ENCODE measurements around the gene TNFAIP6.
"Not testable (repeated sequence)": the region's sequence is repeated elsewhere in the genome, so short reads cannot be mapped to it uniquely, and the experiment has no call there.

TNFAIP6 gene, protein sequence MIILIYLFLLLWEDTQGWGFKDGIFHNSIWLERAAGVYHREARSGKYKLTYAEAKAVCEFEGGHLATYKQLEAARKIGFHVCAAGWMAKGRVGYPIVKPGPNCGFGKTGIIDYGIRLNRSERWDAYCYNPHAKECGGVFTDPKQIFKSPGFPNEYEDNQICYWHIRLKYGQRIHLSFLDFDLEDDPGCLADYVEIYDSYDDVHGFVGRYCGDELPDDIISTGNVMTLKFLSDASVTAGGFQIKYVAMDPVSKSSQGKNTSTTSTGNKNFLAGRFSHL

DNA sequence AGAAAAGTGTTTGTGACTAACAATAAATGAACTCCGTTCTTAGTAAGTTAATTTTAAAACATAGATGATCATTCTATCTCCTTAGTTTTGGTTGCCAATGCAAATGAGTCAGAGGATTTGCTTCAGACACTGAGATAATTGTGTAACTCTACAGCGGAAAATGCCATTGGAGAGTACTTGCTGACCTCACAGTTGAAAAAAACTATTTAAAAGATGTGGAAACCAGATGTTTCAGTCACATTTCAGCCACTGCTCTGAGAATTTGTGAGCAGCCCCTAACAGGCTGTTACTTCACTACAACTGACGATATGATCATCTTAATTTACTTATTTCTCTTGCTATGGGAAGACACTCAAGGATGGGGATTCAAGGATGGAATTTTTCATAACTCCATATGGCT lies at the start of gene TNFAIP6:
Gene TNFAIP6, plus strand, starts transcription at position 234 of the 400 bp plus-strand sequence. Its CDS starts 75 bp downstream, at position 309.
- no peak for DNase-seq (ENCODE audit: low spot score)

DNA sequence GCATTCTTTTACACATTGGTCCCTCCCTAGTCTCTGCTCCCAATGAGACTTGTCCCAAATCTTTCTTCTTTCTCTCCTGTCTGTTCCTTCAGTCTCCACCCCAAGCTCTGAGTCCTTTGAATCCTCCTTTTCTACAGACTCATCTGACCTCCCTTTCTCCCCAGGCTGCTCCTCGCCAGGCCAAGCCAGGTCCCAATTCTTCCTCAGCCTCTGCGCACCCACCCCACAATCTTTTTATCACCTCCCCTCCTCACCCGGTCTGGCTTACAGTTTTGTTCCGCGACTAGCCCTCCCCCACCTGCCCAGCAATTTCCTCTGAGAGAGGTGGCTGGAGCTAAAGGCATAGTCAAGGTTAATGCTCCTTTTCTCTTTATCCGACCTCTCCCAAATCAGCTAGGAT lies 47.1 kb upstream of the TNFAIP6 start:
- not testable (repeated sequence) for DNase-seq (ENCODE audit: low spot score)

DNA sequence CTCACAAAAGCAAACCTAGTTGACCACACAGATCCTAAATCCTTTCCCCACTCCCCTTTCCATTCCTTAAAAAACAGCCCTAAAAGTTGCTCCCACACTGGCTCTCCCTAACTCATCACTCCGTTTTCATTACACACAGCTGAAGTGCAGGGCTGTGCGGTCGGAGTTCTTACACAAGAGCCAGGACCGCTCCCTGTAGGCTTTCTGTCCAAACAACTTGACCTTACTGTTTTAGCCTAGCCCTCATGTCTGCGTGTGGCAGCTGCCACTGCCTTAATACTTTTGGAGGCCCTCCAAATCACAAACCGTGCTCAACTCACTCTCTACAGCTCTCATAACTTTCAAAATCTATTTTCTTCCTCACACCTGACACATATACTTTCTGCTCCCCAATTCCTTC lies 45.0 kb upstream of the TNFAIP6 start:
- not testable (repeated sequence) for DNase-seq (ENCODE audit: low spot score)

DNA sequence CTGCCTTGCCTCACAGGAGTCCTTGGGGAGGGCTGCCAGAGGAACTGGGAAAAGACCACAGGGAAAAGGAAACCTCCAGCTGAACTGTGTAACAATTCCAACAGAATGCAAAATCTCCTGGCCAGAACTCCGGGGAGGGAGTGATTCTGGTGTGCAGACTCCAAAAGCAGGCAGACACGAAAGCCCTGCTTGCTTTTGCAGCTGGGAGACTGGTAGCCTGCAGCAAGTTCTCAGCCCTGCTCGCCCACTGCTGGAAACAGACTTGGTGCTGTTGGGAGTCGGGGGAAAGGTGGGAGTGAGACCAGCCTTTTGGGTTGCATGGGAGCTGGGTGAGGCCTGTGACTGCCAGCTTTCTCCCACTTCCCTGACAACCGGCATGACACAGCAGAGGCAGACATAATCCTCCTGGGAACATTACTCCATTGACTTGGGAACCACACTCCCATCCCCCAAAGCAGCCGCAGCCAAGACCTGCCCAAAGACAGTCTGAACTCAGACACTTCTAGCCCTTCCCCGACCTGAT lies 42.0 kb upstream of the TNFAIP6 start:
- DNase-seq (ENCODE audit: low spot score): no peak

DNA sequence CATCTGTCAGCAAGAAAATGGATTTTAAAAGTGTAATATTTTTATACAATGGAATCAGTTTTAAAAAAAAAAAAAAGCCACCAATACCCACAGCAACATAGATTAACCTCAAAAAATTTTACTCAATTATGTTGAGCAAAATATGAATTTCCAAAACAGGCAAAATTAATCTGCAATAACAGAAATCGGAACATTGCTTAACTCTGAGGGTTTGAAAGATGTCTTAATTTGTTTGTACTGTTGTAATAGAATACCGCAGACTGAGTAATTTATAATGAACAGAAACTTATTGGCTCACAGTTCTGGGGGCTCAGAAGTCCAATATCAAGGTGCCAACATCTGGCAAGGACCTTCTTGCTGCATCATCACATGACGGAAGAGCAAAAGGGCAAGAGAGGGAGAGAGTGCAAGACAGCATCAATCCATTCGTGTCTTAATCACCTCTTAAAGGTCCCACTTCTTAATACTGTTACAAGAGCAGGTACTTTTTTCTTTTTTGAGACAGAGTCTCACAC lies 31.8 kb upstream of the TNFAIP6 start:
- no peak for DNase-seq (ENCODE audit: low spot score)

DNA sequence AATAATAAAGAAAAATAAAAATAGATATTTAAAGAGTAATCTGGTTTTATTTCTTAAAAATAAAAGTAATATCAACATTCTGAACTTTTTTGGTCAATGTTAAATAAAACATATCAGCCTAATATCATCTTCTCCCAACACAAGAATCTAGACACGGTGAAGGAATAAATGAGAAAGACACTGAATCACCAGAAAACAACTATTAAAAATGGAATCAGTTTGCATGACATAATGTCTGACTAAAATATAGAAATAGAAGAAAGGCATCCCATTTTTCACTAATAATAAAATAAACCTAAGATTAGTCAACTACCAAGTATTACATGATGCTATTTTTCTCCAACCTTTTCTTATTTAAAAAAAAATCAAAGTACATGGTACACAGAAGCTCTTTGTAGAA lies 30.8 kb upstream of the TNFAIP6 start:
- DNase-seq (ENCODE audit: low spot score): no peak

DNA sequence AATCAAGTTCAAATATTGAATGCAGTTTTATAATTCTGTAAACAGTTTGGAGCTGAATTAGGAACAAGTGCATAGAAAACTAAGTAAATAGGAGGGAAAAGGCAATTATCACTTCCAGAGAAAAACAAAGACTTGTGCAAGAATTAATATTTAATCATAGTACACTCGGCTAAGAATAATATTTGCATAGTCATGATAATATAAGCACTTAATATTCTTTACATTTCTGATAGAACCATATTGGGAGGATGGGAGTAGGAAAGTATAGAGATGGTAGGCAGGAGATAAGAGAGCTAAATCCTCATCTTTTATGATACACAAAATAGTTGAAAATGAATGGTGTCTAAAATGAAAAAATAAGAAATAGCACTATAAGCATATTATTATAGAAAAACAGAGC lies 27.4 kb upstream of the TNFAIP6 start:
- no peak for DNase-seq (ENCODE audit: low spot score)

DNA sequence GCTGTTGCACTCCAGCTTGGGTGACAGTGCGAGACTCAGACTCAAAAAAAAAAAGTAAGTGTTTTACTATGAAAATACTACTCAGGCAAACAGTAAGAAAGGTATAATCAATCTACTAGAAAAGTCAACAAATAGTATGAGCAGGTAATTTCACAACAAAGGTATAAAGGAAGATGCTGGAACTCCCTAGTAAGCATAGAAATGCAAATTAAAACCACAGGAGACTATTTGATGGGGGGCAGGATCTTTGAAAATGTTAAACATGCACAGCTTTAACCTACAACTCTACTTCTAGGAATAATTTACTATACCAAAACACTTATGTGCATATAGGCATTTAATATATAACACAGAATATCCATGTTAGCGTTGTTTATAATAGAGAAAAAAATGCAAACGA lies 24.3 kb upstream of the TNFAIP6 start:
- no peak for DNase-seq (ENCODE audit: low spot score)

DNA sequence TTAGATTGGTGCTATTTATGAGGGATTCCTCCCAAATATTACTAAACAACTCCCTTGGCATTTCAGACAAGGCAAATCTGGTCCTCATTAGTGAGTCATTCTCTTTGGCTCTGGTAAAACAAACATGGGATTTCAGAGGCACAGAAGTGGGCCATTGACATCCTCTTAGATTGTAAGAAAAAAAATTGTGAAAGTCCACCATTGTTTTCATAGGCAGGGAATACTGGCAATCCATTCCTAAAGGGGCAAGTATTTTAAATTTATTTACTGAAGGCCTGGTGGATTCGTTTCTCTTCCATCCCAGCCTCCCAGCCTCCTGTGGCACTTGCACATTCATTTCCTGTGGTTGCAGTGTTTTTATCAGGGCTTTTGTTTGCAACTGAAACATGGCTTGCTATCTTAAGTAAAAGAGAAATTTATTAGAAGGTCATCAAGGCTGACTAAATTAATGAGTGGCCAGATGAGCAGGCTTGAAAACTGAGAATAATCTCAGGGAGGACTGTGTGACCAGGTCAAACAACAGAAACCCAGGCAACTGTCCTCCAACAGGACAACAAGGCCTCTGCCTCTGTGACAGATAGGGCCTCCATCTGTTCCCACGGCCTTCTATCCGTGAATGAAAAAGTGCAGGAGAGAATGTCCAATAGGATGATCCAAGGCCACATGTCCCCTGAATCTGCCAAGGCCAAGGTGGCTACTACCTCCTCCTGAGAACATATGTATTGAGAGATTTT lies 23.1 kb upstream of the TNFAIP6 start:
- no peak for DNase-seq (ENCODE audit: low spot score)

DNA sequence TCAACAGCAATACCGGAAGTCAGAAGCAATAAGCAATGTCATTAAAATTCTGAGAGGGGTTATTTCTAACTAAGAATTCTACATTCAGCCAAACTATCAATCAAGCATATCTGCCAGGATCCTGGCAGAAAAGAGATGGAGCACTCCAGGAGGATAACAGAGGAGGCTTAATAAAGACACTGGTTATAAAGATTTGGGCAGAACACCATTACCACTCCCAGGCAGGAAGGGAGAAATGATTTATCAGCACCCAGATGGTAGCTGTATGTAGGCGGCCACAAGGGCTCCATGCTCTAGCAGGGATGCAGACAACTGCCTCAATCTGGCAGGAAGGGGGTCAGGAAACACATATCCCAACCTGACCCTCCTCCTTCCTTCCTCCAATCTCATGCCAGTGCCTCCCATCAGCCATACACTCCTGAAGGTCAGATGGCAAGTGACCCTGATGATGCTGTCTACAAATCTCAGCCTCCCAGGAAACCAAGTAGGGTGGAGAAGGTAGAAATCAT lies 20.5 kb upstream of the TNFAIP6 start:
- no peak for DNase-seq (ENCODE audit: low spot score)

DNA sequence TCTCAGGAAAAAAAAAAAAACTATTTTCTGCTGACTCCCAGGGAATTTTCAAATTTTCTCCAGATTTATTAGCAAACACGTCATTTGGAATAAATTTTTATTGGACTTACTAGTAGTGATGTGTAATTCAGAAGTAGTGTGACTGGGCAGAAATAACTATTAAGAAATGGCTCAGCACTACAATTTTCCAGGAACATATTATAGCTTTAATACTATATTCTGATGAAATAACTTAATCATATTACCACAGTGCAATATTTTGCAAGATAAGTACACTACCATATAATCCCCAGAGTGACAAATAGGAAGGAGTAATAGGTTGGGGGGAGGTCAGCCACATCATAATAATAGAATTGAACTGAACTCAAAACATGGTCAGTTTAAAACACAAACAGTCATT lies 19.7 kb upstream of the TNFAIP6 start:
- no peak for DNase-seq (ENCODE audit: low spot score)

DNA sequence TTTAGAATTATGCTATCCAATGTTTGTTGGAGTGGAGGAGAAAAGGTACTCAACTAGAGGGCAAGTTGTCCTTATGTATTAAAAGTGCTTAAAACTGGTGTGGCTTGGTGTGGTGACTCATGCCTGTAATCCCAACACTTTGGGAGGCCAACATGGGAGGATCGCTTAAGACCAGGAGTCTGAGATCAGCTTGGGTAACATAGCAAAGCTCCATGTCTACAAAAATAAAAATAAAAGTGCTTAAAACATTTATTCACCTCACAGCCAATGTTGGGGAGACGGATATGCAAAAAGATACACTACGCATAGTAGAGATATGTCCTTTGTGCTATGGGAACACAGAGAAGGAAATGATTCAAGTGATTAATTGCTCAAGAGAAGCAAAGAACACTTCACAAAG lies 19.3 kb upstream of the TNFAIP6 start:
- no peak for DNase-seq (ENCODE audit: low spot score)

DNA sequence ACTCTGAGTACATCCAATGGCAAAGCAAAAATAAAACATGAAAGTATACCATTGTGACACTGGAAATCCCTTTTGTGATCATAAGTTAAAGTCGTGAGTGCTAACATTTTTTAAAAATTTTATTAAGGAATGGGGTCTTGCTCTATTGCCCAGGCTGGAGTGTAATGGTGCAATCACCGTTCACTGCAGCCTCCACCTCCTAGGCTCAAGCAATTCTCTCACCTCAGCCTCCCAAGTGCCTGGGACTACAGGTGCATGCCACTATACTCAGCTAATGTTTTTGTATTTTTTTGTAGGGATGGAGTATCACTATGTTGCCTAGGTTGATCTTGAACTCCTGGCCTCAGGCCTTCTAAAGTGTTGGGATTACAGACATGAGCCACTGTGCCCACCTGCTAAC lies 14.3 kb upstream of the TNFAIP6 start:
- DNase-seq (ENCODE audit: low spot score): no peak

DNA sequence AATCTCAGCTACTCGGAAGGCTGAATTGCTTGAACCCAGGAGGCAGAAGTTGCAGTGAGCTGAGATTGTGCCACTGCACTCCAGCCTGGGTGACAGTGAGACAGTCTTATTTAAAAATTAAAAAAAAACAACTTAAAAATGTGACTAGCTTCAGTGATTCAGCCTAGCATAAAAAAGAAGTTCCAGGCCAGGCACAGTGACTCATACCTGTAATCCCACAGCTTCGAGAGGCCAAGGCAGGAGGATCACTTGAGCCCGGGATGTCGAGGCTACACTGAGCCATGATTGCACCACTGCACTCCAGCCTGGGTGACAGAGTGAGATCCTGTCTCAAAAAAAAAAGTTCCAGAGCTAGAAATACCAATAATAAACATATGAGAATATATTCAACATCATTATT lies 13.2 kb upstream of the TNFAIP6 start:
- DNase-seq (ENCODE audit: low spot score): not testable (repeated sequence)

DNA sequence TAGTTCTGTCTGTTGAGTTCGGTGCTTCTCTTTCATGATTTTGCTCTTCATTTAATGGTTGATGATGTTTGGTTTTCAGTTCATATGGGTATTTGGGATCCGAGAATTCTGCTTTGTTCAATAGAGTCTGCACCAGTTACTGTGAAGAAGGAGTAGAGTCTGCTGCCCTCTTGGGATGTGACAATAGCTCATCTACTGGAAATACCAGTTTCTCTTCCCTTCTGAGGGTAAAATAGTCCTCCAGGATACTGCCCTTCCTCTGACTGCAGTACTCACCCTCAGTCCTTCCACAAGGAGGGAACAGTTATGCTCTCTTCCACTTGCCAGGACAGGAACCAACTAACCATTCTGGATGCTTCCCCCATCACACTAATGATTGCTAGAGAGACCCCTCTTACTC lies 12.5 kb upstream of the TNFAIP6 start:
- no peak for DNase-seq (ENCODE audit: low spot score)

DNA sequence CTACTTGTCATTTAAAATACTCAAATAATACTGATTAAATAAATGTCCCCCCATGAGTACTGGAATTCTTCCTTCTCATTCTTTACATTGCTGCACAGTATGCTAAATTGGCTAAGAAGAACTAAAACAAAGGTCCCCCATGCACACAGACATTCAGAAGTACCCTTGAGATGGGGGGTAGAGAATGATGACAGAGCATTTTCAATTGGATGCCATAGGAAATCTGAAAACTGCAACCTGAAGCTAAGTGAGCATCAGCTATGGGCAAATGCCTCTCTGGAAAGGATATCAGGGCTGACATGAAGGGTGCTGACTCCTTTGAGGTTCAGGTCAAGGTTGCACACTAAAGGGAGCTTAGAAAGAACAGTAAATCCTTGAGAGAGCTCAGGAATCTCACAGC lies 10.1 kb upstream of the TNFAIP6 start:
- no peak for DNase-seq (ENCODE audit: low spot score)

DNA sequence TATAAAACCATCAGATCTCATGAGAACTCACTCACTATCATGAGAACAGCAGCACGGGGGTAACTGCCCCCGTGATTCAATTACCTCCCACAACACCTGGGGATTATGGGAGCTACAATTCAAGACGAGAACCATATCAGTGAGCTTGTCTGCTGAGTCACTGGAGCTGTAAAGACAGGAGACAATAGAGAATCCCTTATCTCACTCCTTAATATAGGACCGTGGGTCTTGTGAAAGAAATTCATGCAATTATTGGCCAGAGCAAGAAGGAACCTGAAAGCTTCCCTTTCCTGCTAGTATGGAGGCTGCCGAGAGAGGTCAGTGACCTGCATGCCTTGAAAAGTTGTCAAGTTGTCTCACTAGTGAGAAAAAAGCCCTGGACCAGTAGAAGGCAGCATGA lies 9.5 kb upstream of the TNFAIP6 start:
- DNase-seq (ENCODE audit: low spot score): no peak

DNA sequence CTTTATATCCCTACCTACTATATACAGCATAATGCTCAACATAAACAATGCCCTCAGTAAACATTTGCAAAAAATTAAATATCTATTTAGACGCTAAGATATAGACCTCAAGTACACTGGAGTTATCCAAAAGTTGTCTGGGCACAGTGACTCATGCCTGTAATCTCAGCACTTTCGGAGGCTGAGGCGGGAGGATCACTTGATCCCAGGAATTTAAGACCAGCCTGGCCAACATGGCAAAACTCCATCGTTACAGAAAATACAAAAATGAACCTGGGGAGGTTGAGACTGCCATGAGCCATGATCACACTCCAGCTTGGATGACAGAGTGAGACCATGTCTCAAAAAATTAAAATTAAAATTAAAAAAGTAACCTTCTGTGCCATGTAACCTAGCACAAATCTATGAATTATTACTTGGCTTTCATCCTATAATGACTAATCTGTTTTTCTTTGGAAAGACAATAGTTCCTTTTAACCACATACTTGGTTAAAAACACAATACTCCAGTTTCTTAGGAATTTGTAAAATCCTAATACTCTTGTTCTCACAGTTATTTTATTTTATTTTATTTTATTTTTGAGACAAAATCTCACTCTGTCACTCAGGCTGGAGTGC lies 6.7 kb upstream of the TNFAIP6 start:
- DNase-seq (ENCODE audit: low spot score): no peak

DNA sequence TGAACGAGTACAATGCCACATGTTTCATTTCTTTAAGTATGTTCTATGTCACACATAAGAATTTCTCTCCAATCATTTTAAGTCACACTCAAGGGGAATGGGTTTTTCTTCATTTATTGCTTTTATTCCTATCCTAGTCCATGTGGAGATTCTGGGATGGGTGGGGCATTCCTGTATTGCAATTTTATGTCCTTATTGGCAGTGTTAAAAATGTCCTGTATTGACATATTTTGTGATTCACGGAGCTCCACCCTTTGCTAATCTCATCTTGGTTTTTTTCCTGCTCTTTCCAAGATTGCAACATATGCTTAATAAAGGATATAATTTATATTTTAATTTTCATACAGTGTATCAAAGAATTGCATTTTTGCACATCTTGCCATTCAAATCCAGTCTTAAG lies 3.4 kb upstream of the TNFAIP6 start:
- DNase-seq (ENCODE audit: low spot score): no peak

DNA sequence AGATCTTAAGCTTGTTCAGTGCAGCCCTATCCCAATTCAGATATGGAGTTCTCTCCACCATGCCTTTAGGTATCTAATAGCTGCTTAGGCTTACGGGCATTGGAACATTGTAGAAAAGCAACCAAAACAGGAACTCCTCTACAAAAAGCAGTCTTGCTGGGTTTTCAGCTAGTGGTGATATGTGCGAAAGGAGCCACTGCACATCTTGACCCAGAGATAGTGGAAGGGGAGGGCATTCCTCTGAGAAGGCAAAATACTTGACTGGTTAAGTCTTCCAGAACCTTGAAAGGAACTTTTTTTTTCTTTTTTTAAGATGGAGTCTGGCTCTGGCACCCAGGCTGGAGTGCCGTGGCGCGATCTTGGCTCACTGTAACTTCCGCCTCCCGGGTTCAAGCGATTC lies 2.6 kb upstream of the TNFAIP6 start:
- DNase-seq (ENCODE audit: low spot score): no peak

DNA sequence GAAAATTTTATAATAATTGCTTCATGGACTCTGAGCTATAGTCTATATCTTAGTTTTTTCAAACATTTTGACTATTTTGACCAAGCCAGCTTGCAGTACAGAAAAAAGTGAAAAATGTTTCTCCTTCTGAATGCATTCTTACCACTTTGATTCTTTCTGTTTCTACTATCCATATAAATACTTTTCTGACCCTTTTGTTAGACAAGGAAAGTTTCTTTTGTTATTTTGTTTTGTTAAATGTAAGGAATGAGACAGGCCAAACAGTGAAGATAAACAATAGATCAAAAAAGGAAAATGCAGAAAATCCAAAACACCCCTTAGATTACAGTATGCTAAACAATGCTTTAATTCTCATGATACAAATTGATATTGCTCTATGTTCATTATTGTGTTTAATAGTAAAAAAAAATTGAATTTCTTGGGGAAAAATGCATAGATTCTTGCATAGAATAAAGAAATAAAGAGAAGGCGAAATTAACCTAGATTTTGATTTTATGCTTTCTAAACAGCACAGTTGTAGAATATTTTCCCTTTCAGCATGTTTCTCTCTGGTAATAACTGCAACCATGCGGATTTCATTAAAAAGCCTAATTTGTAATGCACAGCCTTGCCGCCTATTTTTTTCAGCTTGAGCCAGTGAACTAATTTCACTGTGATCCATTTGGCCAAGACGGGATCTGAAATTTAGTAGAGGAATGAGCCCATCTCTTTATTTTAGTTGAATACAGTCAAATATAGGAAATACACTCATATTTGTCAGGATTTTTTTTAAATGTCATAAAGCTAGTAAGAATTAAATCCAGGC lies 976 bp downstream of the TNFAIP6 start:
- DNase-seq (ENCODE audit: low spot score): no peak

Data from activated CD4-positive, alpha-beta T cell treated with anti-CD3 and anti-CD28 coated beads, Interleukin-2, Interleukin-4, amounts not matched to agents 100 ng/mL and 50 ng/mL, durations not matched to agents 16 hours and 8 hours (primary cell).